Gastroesophageal sphincter (tissue), 4 donors: ENCODE measurements around the gene LMTK2. TPM values are rescaled to one million over a fixed set of nuclear protein-coding genes. Genes with fewer than 3 reads are reported as not detected.
A peak's percentile ranks its signal among the peaks of the same experiment; 100 is the strongest.

Experiments used
- ATAC-seq: fragments of 150-250 bp; one replicate; pipeline ENCODE4 v1.9.1; 2016; ENCODE audit warnings: mild to moderate bottlenecking, moderate library complexity
- H3K27ac ChIP-seq, 4 donors: fragments of 200-600 bp; sonication (generic) in 3 of 4; 1 replicate in 3 of 4; 2 replicates in 1 of 4; pipeline ENCODE4 v1.5.1; 2016 to 2019
- H3K27me3 ChIP-seq: fragments of 200-600 bp; sonication (generic); one replicate; pipeline ENCODE4 v1.5.1; 2019
- H3K36me3 ChIP-seq, 2 donors: fragments of 200-600 bp; sonication (generic); one replicate each; pipeline ENCODE4 v1.5.1; 2019; ENCODE audit warnings: control low read depth in 1 of 2
- H3K4me1 ChIP-seq, 3 donors: fragments of 200-600 bp; sonication (generic); 1 replicate in 2 of 3; 2 replicates in 1 of 3; pipeline ENCODE4 v1.5.1; 2016 to 2019; ENCODE audit warnings: control low read depth in 2 of 3
- H3K4me3 ChIP-seq, 2 donors: fragments of 200-600 bp; sonication (generic); one replicate each; pipeline ENCODE4 v1.5.1; 2019; ENCODE audit warnings: mild to moderate bottlenecking in 1 of 2, moderate library complexity in 1 of 2
- H3K9me3 ChIP-seq, 3 donors: fragments of 200-600 bp; sonication (generic); one replicate each; pipeline ENCODE4 v1.5.1; 2017 to 2019; ENCODE audit warnings: control low read depth in 2 of 3
- CTCF ChIP-seq, 4 experiments: fragments of 200-600 bp in 2 of 4; fragments of 450-650 bp in 2 of 4; sonication (generic) in 1 of 4; IDR thresholded peaks; one replicate each; pipeline ENCODE4 v1.5.1; 2017 to 2019; ENCODE audit warnings: antibody characterized with exemption in 4 of 4, mild to moderate bottlenecking in 2 of 4, moderate library complexity in 2 of 4
- EP300 ChIP-seq: sonication (generic); formaldehyde crosslinking; IDR thresholded peaks from one replicate; pipeline ENCODE4 v1.6.1; 2017; ENCODE audit warnings: antibody characterized with exemption, mild to moderate bottlenecking
- POLR2A ChIP-seq, 2 donors: fragments of 450-650 bp; IDR thresholded peaks; one replicate each; pipeline ENCODE4 v1.6.1; 2017; ENCODE audit warnings: antibody characterized with exemption in 2 of 2, mild to moderate bottlenecking in 2 of 2, moderate library complexity in 1 of 2
- POLR2AphosphoS5 ChIP-seq: sonication (generic); formaldehyde crosslinking; IDR thresholded peaks from one replicate; pipeline ENCODE4 v1.6.1; 2017; ENCODE audit warnings: antibody characterized with exemption
- WGBS, 2 donors: methylation state at CpG; one replicate each; pipeline ENCODE4 v1.1.5; 2018; ENCODE audit warnings: low coverage in 1 of 2; 5-methylcytosine and 5-hydroxymethylcytosine counted together
- total RNA-seq, 4 donors: library from RNA; depleted of rRNA; stranded (reverse); fragments of >200 nt; gene quantifications; one replicate each; pipeline ENCODE4 v1.1.0, GENCODE V29; 2016

LMTK2 gene
- total RNA-seq, 4 donors from 2014 or later = 16.0 to 34.5 (median 22.1) TPM

- Histone ChIP-seq H3K4me1 (no peaks in the 10 kb centered on the region), H3K27me3 (no peaks in the 10 kb centered on the region), H3K27ac (no peak overlapping the region), H3K9me3 (no peaks in the 10 kb centered on the region), H3K36me3 (peaks cover 0 to 88% of the 10 kb centered on the region in 2 donors), H3K4me3 (no peak overlapping the region)
- TF ChIP-seq CTCF (IDR thresholded peaks at IDR 0.05) = no peak
- TF ChIP-seq POLR2AphosphoS5 = no peak
- no peak for TF ChIP-seq POLR2A (IDR thresholded peaks at IDR 0.05)
- no peak for TF ChIP-seq EP300
- 100% methylated on average over 1 of the region's 25 CpGs; no CpG with 5 or more reads in 1 of the 2 donors for WGBS, 2 donors
- no peak for ATAC-seq
Measured at GRCh38 chr7:98236355-98237185, 129.9 kb downstream of the LMTK2 start.

GRCh38 chr7:98238076-98238475 is 131.4 kb downstream of the LMTK2 start:
- ATAC-seq = no peak
- Histone ChIP-seq H3K36me3 (peaks cover 0 to 81% of the 10 kb centered on the region in 2 donors), H3K4me3 (no peak overlapping the region), H3K4me1 (no peaks in the 10 kb centered on the region), H3K27me3 (no peaks in the 10 kb centered on the region), H3K27ac (no peak overlapping the region), H3K9me3 (no peaks in the 10 kb centered on the region)
- WGBS, 2 donors = no CpG with 5 or more reads among the region's 4 CpGs
- TF ChIP-seq POLR2AphosphoS5 = no peak
- no peak for TF ChIP-seq EP300
- TF ChIP-seq CTCF (IDR thresholded peaks at IDR 0.05) = no peak
- TF ChIP-seq POLR2A (IDR thresholded peaks at IDR 0.05) = no peak

- H3K4me3 ChIP-seq = no peak overlapping the region
- no peaks in the 10 kb centered on the region for H3K27me3 ChIP-seq
- TF ChIP-seq POLR2A (IDR thresholded peaks at IDR 0.05) (no peak), CTCF (IDR thresholded peaks at IDR 0.05) (no peak), EP300 (no peak), POLR2AphosphoS5 (no peak)
- ATAC-seq = no peak
- no peaks in the 10 kb centered on the region for H3K4me1 ChIP-seq
- WGBS, 2 donors = 86 to 97% methylated on average over 5 to 6 of the region's 9 CpGs
- peaks cover 0 to 81% of the 10 kb centered on the region in 2 donors for H3K36me3 ChIP-seq
- no peaks in the 10 kb centered on the region for H3K9me3 ChIP-seq
- no peak overlapping the region for H3K27ac ChIP-seq
Measured at GRCh38 chr7:98238976-98239375, 132.3 kb downstream of the LMTK2 start.

- no peak for ATAC-seq
- Histone ChIP-seq H3K4me1 (peaks cover 0 to 4% (median 0%) of the 10 kb centered on the region in 3 donors), H3K27ac (no peak overlapping the region), H3K4me3 (no peak overlapping the region), H3K27me3 (no peaks in the 10 kb centered on the region), H3K36me3 (peaks cover 0 to 93% of the 10 kb centered on the region in 2 donors), H3K9me3 (no peaks in the 10 kb centered on the region)
- TF ChIP-seq CTCF (IDR thresholded peaks at IDR 0.05) (peak in 2 of 4 experiments; percentile 38 to 57), EP300 (no peak)
- 46 to 70% methylated on average over 3 to 7 of the region's 19 CpGs for WGBS, 2 donors
Measured at GRCh38 chr7:98240961-98241673, 134.5 kb downstream of the LMTK2 start.
